DMS114 treated with DMSO at 0.1 percent for 48 hours (cell line): ENCODE results near the gene LSM14B.
A peak's percentile ranks its signal among the peaks of the same experiment; 100 is the strongest.
"Not testable (repeated sequence)": the region's sequence is repeated elsewhere in the genome, so short reads cannot be mapped to it uniquely, and the experiment has no call there.

ENCODE experiments used
- DNase-seq: peaks from one replicate; lab custom pipeline; 2025; ENCODE audit not compliant: unreplicated experiment; lab: John Stamatoyannopoulos, UW

LSM14B gene

GRCh38 chr20:62121776-62122653, at the start of gene LSM14B:
TSS of gene LSM14B (plus strand) at chr20:62122475. CDS start at chr20:62122667, 192 bp downstream.
- DNase-seq: peak; percentile 85

- no peak for DNase-seq
These were observed 49.0 kb upstream of the LSM14B start for GRCh38 chr20:62073323-62073722.

GRCh38 chr20:62079166-62079565, 43.1 kb upstream of the LSM14B start:
- DNase-seq: no peak

GRCh38 chr20:62080249-62080990, 41.9 kb upstream of the LSM14B start:
- no peak for DNase-seq

GRCh38 chr20:62083312-62083711, 39.0 kb upstream of the LSM14B start:
- no peak for DNase-seq

- DNase-seq: not testable (repeated sequence)
These were observed 38.1 kb upstream of the LSM14B start for GRCh38 chr20:62084224-62084623.

- no peak for DNase-seq
These were observed 37.1 kb upstream of the LSM14B start for GRCh38 chr20:62085206-62085605.

GRCh38 chr20:62087227-62087626, 35.0 kb upstream of the LSM14B start:
- no peak for DNase-seq

- no peak for DNase-seq
These were observed 34.6 kb upstream of the LSM14B start for GRCh38 chr20:62087632-62088031.

GRCh38 chr20:62088258-62089127, 33.8 kb upstream of the LSM14B start:
- DNase-seq: no peak

GRCh38 chr20:62089393-62089792, 32.9 kb upstream of the LSM14B start:
- DNase-seq: no peak

GRCh38 chr20:62096421-62097380, 25.6 kb upstream of the LSM14B start:
- DNase-seq: no peak

- DNase-seq: no peak
These were observed 24.3 kb upstream of the LSM14B start for GRCh38 chr20:62097881-62098407.

GRCh38 chr20:62101078-62101477, 21.2 kb upstream of the LSM14B start:
- DNase-seq: no peak

- no peak for DNase-seq
These were observed 18.6 kb upstream of the LSM14B start for GRCh38 chr20:62103508-62104233.

GRCh38 chr20:62104234-62104789, 18.0 kb upstream of the LSM14B start:
- DNase-seq: no peak

- no peak for DNase-seq
These were observed 17.4 kb upstream of the LSM14B start for GRCh38 chr20:62104791-62105345.

GRCh38 chr20:62105592-62105991, 16.7 kb upstream of the LSM14B start:
- no peak for DNase-seq
